SW480 (cell line): ENCODE results near the gene DPH7.
"Not testable (repeated sequence)": the region's sequence is repeated elsewhere in the genome, so short reads cannot be mapped to it uniquely, and the experiment has no call there.

Experiments
- DNase-seq: peaks from one replicate; pipeline ENCODE4 v3.0.0-alpha.2; 2016; ENCODE audit warnings: low spot score

DPH7 gene

DNA sequence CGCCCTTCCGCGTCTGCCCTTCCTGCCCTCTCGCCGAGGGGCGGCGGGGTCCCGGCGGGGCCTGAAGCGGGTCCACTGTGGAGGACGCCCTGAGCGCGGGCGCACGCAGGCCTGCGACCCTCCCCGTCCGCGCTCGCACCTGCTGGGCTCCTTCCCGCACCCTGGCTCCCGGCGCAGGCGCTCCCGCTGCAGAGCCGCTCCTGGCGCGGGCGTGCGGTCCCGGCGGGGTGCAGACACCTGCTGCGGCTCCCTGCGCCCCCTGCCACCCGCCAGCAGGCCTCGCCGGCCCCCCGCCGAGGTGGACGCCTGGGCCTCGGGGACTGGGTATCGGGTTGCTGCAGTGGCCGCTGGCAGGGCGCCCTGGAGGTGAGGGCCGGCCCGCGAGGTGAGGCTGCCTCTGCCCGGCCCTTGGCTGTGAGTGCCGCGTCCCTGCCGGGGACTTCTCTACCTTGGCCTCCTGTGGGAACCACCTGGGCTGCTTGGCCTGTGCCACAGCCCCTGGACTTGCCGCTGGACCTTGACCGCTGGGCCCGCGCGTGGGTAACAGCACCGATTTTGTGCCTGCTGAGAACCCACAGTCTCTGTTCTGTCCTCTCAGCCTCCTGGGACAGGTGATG is 27.4 kb upstream of the DPH7 start:
- no peak for DNase-seq

DNA sequence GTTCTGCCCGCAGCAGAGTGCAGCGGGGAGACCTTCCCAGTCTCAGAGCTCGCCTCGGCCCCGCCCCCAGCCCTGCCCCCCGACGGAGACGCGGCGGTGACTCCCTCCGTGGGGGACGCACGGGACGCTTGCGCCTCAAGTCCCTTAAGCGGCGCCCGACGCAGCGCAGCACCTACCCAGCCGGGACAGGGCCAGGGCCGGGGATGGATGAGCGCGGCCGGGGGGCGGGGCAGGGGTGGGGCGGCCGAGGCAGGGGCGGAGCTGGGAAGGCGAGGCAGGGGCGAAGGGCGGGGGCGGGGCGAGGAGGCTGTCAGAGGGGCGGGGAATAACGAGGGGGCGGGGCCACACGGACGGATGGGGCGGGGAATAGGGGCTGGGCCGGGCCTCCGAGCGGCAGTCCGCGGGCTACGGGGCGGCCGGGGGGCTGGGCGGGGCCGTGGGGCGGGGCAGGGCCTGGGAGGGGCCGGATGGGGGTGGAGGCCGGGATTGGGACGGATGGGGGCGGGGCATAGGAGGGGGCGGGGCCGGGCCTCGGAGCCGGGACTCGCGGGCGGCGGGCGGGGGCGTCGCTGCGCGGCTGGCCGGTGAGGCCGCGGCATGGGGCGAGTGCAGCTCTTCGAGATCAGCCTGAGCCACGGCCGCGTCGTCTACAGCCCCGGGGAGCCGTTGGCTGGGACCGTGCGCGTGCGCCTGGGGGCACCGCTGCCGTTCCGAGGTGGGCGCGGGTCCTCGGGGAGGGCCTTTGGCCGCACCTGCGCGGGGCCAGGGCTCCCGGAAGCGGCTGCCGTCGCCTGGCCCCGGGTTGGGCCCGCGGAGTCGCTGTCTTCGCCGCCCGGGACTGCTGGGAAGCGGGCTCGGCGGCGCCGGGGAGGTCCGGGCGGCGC is 26.6 kb upstream of the DPH7 start, which contains the start of gene ARRDC1:
Gene ARRDC1 (plus strand): TSS at position 566 of the 884 bp plus-strand sequence. CDS start 32 bp downstream, at position 598.
- peak; percentile 87 for DNase-seq

DNA sequence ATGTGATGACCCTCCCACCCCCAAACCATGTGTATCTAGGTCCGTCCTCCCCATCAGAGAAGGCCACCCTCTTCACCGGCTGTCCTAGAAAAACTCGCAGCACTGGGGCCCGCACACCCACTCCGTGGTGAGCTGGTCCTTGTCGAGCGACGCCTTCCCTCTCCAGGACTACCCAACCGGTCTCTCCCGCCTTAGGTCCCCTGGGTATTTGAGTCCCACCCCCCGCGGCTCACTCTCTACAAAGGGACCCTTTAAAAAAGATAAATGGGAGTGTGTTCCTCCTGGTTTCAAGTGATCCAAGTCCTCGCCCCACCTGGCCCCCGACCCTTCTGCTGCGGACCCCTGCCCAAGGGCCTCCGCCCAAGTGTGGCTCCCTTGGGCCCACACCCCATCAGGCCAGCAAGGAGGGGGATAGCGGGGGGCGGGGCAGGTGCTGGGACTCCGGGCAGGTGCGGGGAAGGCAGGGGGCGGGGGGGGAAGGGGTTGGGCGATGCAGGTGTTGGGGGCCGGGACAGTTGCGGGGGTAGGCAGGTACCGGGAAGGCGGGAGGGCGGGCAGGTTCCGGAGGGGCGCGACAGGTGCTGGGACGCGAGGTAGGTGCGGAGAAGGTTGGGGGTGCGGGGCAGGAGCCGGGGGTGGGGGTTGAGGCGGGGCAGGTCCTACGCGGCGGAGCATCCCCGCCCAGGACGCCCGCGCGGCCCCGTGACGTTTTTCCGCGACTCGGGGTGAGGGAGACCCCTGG is 25.8 kb upstream of the DPH7 start:
- no peak for DNase-seq

DNA sequence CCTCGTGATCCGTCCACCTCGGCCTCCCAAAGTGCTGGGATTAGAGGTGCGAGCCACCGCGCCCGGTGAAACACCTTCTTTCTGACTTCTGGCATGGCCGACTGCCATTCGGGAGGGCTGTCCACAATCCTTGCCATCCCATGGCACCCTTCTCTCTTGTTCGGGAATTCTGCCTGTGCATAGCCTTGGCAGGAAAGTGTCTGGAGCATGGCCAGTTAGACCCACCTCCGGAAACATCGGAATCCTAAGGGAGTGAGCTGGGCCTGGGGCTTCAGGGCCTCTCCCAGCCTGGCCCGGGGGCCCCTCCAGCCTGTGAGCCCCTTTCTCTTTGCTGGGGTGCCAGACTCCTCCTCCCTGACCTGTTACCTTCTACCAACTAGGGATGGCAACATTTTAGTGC is 25.2 kb upstream of the DPH7 start:
- DNase-seq = no peak

DNA sequence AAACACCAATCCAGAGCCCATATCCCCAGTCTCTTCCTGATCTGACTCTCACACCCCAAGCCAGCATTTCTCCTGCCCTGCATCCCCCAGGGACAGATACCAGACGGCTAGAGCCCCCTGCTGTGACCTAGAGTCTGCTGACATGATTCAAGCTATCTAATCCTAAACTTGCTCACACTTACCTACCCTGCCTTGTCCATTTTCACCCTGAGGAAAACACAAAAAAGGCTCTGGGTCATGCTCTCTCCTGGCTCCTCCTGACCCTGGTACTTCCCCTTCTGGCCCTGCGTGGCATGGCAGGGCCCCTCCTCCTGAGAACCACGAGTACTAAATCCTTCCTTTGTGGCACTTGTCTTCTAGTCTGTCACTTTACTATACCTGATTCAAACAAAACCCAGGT is 23.9 kb upstream of the DPH7 start:
- no peak for DNase-seq

DNA sequence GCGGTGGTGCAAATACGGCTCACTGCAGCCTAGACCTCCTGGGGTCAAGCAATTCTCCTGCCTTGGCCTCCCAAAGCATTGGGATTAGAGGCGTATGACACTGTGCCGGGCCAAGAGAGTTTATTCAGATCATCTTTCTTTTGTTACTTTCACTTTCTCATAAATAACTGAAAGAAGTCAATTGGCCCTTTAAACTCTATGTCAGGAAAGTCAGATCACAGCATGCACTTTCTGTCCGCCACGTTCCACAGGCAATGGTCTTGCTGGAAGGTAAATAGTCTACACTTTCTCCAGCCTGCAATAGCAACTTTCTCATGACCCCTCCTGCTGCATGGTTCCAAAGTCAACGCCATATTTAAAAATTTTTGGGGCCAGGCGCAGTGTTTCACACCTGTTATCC is 20.2 kb upstream of the DPH7 start:
- DNase-seq = no peak

DNA sequence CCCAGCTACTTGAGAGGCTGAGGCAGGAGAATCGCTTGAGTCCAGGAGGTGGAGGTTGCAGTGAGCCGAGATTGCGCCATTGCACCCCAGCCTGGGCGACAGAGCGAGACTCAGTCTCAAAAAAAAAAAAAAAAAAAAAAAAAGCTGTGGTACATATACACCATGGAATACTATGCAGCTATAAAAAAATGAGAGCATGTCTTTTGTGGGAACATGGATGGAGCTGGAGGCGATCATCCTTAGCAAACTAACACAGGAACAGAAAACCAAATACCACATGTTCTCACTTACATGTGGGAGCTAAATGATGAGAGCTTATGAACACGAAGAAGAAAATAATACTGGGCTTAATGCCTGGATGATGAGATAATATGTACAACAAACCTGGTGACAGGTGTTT is 17.9 kb upstream of the DPH7 start:
- DNase-seq = not testable (repeated sequence)

DNA sequence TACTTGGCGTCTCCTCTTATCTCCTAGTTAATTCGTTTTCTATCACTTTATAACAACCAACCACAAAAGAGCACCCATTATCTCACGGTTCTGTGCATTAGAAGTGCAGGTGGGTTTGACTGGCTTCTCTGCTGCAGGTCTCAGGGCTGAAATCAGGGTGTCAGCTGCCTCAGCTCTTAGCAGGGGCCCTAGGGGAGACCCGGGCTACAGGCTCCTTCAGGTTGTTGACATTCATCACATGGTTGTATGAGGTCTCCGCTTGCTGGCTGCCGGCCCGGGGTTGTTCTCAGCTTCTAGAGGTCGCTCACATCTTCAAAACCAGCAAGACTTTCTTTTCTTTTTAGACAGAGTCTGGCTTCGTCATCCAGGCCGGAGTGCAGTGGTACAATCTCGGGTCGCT is 14.5 kb upstream of the DPH7 start:
- no peak for DNase-seq

DNA sequence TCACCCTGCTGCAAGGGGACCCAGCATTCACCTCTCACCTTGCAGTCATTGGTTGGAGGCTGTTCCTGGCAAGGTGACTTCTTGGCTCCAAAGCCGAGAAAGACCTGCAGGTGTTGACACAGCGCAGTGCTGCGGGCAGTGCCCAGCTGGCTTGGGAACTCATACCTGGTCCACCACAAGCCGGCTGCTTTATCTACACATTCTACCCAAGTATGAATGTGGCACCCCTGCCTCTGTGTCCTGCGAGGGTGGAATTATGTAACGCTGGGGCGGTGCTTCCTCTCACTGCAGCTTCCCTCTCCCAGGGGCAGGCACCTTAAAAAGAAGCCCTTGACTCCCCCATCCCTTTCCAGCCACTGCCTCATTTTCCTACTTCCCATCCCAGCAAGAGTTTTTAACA is 14.0 kb upstream of the DPH7 start:
- no peak for DNase-seq

DNA sequence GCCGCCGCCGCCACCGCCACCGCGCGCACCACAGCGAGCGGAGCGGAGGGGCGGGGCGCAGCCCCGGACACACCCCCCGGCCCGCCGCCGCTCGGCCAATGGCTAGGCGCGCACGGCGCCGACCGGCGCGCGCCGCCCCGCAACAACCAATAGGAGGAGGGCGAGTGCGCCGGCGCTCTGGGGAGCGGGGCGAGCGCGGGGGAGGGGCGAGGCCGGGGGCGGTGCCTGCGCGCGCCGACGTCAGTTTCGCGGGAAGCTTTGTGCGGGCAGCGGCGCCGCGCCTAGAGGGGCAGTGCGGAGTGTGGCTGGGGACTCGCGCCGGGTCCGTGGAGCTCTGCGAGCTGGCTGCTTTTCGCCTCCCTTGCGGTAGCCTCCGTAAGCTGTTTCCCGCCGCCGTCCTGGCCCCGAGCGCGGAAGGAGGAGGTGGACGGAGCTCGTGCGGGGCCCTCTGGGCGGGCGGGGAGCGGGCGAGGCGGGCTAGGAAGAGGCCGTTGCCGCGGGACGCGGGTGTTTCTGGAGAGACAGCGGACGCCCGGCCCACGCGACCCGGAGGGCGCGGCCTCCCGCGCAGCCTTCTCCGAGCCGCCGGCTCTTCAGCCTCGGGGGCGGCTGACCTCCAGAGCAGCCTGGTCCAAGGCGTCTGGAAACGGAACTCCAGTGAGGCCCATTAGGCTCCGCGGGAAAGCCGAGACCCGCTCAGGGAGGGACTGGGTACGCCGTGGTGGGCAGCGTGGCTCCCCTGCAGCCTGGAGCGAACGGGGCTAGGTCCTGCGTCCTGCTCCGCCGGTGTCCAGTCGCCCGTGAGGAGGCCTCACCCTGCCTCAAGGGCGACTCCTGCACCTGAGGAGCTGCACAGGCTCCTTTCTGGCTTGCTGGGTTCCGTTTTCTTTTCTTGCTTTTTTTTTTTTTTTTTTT is 12.0 kb upstream of the DPH7 start, which contains the start of gene ZMYND19:
Gene ZMYND19 (minus strand): TSS at position 44 of the 915 bp plus-strand sequence. CDS start 249 bp downstream, outside the sequence.
- peak; percentile 82 for DNase-seq

DNA sequence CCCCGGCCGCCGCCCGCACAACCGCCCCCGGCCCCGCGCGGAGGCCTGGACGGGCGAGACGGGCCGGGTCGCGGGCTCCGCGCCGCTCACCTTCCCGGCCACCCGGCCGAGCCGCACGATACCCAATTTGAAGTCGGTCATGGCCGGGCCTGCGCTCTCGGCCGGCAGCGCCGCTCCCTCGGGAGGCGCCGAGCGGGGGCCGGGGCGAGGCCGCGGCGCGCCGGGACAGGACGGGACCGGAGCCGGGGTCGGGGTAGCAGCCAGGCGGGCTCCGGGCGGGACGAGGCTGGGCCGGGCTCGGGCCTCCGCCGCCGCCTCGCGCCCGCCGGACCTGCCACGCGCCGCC is 11.4 kb upstream of the DPH7 start:
- DNase-seq = no peak

DNA sequence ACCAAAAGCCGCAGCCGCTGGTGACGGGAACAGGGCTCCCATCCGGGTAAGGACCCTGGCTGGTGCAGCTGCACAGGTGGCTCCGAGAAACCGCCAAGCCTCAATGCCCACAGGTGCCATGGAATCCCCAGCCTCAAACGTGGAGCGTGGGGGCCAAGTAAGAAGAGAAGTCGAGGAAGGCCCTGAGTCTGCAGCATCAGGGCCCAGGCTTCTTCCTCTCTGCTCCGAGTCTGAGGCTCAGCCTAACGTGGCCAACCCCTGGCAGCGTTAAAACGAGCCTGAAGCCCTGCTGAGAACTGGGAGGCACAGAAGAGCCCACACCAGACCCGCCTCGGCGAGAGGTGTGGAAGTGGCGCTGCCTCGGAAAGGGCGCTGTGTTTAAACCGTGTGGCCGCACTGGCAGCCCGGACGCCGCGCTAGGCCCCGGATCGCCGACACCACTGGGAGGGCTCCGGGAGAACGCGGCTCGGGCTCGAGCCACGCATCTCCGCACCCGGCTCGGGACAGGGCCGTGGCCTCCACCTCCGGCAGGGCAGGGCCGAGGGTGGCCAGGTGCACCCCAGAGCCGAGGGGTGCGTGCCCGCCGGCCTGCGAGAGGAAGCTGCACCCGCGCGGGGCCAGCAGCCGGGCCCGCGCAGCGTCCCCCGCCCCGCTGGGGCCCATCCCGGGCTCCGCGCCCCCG is 10.9 kb upstream of the DPH7 start:
- no peak for DNase-seq

DNA sequence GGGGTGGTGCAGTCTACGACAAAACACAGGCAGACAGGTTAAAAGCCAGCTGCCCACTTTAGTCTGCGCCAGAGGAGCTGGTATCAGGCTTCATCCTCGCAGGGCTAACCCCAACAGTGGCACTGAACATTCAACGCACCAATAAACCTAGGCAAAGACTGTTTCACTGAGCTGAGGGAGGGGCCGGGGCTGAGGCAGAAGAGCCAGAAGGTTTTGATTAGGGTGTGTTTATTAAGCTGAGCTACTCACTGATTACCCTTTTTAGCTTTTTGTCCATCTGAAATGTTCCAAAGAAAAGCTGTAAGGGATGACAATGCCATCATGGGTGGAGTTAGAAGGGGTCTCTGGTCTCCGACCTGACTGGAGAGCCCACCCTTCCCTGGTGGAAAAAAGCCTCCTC is 10.2 kb upstream of the DPH7 start:
- DNase-seq = no peak

DNA sequence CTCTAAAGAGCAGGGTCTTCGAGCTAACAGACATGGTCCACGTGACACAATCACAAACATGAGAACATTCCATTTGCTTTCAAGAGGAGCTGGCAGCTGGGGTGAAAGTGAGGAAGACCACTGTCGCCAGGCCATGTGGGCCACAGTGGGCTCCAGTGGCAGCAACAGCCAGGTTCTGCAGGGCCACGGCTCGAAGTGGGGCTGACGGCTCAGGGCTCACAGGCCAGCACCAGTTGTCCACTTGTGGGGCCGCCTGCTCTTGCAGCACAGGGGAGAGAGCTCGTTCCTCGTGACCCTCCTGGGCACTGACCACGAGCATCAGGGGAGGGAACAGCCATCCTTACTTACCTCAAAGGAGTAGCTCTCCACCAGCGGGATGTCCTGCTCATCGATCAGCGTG is 9.6 kb upstream of the DPH7 start:
- no peak for DNase-seq

DNA sequence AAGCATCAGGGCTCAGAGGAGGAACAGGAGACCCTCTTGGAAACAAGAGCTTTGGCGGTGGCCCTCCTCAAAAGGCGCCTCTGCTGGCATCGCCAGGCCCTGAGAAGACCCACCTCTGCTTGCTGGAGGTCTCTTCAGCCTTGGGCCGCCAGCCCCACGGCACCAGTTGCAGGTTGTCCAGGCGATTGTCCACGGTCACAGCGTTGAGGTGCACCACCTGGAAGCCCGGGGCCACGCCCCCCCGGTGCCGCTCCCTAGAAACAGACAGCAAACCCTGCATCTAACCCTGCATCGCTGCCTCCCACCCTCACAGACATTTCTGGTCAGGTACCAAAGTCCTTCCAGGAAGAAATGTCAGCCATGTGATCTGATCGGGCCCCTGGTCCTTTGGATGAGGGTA is 8.1 kb upstream of the DPH7 start:
- DNase-seq = no peak

DNA sequence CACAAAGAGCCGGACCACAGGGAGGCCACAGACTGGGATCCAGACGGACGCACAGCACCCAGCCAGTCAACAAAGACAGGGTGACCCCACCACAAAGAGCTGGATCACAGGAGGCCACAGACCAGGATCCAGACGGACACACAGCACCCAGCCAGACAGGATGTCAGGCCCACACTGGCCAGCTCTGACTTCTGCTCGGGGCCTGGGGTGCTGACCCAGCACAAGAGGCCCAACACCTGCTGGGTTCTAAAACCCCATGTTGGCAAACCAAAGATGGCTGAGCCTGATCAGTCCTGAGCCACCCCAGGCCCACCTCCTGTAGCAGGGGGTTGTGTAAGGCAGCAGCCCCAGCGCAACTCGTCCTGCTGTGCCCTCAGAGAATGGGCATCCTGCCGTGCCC is 5.2 kb upstream of the DPH7 start:
- DNase-seq = no peak

DNA sequence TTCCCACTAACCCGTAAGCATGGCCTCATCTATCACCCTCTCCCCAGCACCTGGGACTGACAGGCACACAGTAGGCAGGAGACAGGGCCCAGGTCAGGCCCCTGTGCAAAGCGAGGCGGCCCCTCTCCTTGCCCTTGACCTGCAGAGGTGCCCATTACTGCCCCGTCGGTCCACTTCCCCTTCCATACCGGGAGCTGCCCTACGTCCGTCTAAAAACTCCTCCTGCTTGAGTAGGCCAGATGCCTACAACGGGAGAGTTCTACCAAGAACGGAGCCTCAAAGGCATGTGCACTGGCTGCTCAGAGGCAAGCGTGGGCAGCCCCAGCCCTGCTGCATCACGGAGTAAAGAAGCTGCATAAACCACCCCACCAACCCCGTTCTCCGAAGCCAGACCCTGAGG is 4.6 kb upstream of the DPH7 start:
- no peak for DNase-seq

DNA sequence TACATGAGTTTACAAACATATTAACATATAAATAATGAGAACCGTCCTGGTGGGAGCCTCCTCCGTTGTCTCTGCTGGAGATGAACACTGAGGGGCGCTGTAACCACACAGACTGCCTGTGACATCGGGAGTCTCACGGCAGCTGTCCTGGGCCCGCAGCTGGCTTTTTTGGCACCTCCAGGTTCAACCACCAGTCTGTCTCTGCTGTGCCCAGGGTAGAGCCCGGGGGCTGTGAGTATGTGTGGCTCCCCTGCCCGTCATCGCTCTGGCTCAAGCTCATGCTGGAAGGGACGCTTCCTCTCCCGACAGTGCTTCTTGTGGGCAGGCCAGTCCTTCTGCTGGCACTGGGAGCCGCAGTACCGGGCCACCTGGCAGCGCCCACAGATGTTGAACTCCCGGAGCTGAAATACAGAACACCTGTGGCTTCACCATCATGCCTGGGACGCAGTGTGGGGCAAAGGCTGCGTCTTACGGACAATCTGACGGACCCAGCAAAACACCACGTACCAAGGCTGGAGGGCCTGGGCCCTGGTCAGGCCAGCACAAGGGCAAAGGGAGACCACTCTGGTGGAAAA is 3.6 kb upstream of the DPH7 start:
- DNase-seq = no peak

DNA sequence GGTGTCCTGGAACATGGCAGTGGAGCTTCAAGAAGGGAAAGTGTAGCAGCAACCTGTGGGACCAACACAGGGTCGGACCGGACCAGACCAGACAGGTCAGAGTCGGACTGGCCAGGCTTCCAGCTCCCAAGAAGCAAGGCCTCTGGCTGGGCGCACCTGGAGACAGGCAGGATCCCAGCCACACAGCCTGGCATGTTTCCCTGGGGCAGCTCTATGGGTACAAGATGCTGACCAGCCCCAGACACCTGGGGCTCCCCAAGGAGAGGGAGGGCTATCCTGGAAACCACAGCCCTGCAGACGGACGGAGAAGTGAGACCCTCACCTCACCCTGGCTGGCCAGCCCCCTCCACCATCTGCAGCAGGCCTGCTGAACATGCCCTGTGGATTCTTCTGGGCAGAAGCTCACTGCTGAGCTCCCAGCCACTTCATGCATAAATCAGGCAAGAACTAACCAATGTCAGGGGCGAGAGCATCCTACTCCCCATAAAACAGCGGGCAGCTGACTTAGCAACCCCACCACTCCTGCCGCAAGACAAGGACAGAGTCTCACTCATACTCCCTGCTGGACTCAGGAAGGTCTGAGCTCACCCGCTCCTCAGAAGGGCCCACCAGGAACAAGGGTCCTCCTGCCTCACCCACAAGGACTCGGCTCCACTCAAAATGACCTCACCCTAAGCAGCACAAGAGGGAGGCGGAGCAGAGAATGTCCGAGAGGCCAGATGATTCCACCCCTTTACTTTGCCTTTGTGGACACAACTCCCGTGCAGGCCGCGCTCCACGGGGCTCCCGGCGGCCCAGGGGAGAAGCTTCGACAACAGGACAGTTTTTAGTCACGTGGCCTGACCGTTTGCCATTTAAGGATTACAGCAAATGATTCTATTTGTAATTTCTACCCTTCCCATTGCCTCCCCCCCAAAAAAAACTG is 2.9 kb upstream of the DPH7 start:
- DNase-seq = no peak

DNA sequence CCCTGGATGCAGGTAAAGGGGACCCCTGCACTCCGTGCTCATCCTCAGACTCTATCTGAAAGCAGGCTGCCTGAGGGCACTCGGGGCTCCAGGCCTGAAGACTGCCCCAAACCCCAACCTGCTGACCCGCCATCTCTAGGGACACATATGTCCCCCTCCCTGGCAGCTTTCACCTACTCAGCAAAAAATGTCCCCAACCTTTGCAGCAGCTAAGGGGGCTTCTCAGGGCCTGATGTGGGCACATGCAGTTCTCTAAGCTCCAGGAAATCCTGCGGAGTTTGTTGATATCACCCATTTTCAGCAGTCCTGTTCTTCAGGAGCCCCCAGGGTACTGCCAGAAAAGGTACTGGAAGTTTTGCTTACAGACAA is 2.2 kb upstream of the DPH7 start:
- no peak for DNase-seq
